Type B pancreatic cell (in vitro differentiated cells): Measurements from ENCODE around the gene GRM4. TPM values are rescaled to one million over a fixed set of nuclear protein-coding genes. Genes with fewer than 3 reads are reported as not detected.

Experiments
- DNase-seq: peaks from one replicate; pipeline ENCODE4 v3.0.0; 2021; ENCODE audit warnings: mixed read lengths; ENCODE audit not compliant: unreplicated experiment; ENCODE audit errors: extremely low spot score
- H3K27ac Mint-ChIP-seq: 2 replicates; pipeline ENCODE4 v1.8.0; 2021; ENCODE audit warnings: mild to moderate bottlenecking, mixed read lengths
- H3K27me3 Mint-ChIP-seq: 2 replicates; pipeline ENCODE4 v1.8.0; 2021; ENCODE audit warnings: mixed read lengths
- H3K36me3 Mint-ChIP-seq: 2 replicates; pipeline ENCODE4 v1.8.0; 2021; ENCODE audit warnings: mixed read lengths
- H3K4me1 Mint-ChIP-seq: one replicate; pipeline ENCODE4 v1.8.0; 2021; ENCODE audit warnings: mixed read lengths; ENCODE audit not compliant: unreplicated experiment
- H3K4me3 Mint-ChIP-seq: 2 replicates; pipeline ENCODE4 v1.8.0; 2021; ENCODE audit warnings: mild to moderate bottlenecking, mixed read lengths
- H3K9me3 Mint-ChIP-seq: 2 replicates; pipeline ENCODE4 v1.8.0; 2021; ENCODE audit warnings: mixed read lengths
- total RNA-seq: library from RNA; stranded (reverse); gene quantifications from 2 replicates; pipeline ENCODE4 v1.2.1, GENCODE V29; 2021; ENCODE audit warnings: low replicate concordance
- TF ChIP-seq, protein P1 (sequence below): fragments of 200-600 bp; sonication (generic); conservative IDR thresholded peaks from 2 replicates; pipeline ENCODE4 v1.5.0; 2021; ENCODE audit warnings: antibody characterized with exemption, mild to moderate bottlenecking

The GRM4 gene
- total RNA-seq, 1 donor from 2014 or later: 2.2 TPM

DNA sequence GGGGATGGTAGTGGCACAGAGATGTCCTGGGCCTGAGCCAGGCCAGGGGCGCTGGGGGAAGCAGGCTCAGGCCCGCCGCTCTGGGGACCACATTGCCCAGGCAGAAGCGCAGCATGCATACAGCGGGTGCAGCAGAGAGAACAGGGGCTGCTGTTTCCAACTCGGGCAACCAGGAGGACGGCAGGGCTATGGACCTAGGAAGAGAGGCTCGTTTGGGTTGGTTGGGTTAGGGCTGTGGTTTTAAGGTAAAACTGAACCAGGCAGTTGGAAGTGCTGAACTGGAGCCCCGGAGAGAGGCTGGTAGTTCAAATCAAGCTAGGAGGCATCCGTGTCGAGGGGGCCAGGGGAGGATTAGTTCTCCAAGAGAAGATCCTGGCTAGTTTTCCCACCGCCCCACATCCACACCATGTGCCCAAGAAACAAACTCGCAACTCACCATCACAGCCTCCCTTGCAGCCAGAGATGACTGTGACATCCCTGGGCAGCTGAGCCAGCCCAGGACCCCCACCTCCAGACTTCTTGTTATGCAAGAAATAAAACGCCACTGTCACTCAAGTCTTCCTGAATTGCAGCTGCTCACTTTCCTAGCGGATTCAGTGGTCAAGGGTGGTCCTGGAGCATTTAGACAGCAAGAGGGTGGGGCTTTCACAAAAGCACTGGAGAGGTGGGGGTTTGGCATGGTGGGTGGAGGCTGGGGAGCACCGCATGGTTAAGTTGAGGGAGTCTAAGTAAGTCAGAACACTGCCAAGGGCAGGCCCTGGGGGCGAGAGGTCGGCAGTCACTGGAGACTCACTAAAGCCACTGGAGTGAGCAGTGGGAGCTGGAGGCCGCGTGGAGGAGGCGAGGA lies 161.2 kb downstream of the GRM4 start:
- Mint-ChIP-seq H3K27ac (no peak overlapping the region), H3K4me3 (no peak overlapping the region), H3K27me3 (no peaks in the 10 kb centered on the region), H3K9me3 (peaks cover 3% of the 10 kb centered on the region), H3K4me1 (peaks cover 14% of the 10 kb centered on the region), H3K36me3 (no peaks in the 10 kb centered on the region)
- TF ChIP-seq, protein P1, sequence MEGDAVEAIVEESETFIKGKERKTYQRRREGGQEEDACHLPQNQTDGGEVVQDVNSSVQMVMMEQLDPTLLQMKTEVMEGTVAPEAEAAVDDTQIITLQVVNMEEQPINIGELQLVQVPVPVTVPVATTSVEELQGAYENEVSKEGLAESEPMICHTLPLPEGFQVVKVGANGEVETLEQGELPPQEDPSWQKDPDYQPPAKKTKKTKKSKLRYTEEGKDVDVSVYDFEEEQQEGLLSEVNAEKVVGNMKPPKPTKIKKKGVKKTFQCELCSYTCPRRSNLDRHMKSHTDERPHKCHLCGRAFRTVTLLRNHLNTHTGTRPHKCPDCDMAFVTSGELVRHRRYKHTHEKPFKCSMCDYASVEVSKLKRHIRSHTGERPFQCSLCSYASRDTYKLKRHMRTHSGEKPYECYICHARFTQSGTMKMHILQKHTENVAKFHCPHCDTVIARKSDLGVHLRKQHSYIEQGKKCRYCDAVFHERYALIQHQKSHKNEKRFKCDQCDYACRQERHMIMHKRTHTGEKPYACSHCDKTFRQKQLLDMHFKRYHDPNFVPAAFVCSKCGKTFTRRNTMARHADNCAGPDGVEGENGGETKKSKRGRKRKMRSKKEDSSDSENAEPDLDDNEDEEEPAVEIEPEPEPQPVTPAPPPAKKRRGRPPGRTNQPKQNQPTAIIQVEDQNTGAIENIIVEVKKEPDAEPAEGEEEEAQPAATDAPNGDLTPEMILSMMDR: no peak
- peak; percentile 50 for DNase-seq

DNA sequence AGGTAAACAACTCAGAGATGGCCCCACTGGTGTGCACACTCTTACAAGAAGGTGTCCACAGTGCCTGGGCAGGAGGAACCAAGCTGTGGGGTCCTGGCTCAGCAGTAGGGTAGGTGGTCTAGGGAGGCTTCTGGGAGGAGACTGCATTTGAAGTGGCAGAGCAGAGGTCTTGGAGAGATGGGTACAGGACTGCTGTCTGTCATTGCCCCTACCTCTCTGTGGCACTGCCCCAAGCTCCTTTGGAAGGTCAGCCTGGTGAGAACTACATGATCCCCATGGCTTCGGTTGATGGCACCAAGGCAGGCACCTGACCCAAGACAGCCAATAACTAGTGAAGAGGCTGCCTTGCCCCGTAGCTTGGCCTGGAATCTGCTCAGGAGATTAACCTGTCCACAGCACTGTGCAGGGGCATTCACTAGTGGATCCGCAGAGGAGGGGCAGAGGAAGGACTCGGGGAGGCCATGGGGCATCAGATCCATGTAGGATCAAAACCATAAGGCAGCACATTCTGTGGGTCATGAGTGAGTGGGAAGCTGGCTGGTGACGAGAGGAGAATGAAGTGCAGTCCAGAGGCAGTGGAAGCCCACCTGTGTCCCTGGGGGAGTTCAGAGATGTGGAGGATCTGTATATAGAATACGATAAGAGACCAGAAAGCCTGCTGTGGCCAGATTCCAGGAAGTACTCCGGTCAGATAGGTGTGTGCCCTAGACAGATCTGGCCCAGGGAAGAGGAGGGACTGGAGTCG lies 162.0 kb downstream of the GRM4 start:
- no peak overlapping the region for H3K4me3 Mint-ChIP-seq
- no peak overlapping the region for H3K27ac Mint-ChIP-seq
- H3K36me3 Mint-ChIP-seq: no peaks in the 10 kb centered on the region
- peaks cover 14% of the 10 kb centered on the region for H3K4me1 Mint-ChIP-seq
- peak; percentile 42 for DNase-seq
- peaks cover 3% of the 10 kb centered on the region for H3K9me3 Mint-ChIP-seq
- H3K27me3 Mint-ChIP-seq: peaks cover 6% of the 10 kb centered on the region
- TF ChIP-seq, protein P1: no peak

DNA sequence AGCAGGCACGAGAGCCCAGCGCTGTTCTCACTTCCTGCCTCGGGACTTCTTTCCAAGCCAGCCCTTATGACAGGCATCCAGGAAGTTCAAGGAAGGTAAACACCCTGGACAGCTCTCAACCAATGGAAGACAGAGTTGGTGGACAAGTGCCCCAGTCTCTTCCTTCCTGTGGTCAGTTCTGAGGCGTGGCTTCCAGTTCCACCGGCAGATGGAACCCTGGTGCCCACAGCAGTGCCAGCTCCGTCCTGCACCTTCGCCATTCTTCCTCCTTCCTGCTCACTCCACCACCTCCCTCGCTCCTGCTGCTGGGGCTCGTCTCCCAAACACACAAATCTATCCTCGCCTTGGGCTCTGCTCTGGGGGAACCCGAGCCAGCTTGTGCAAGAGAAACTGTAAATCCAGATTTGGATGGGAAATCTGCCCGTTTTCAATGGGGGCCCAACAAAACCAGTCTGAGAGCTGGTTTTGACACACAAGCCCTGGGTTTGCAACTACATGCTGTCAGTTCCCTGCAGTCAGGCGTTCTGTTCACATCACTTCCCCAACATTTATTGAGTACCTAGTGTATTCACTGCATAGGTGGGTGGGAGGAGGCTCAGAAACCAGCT lies 162.7 kb downstream of the GRM4 start:
- DNase-seq: peak; percentile 58
- no peaks in the 10 kb centered on the region for H3K36me3 Mint-ChIP-seq
- TF ChIP-seq, protein P1: no peak

DNA sequence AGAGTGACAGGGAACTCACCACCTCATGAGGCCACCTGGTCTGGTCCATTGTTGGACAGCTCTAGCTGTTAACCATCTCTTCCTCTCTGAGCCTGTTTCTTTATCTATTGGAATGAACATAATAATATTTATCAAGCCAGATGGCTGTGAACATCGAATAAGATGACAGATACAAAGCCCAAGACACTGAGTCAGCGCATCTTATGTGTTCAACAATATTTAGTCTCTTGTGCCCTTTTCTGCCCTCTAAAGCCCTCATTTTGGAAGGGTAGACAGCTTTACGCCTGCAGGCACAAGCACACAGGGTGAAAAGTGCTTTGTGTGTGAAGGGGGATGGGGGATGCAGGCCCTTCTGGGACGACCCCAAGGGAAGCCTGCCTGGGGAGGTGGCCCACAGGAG lies 164.0 kb downstream of the GRM4 start:
- TF ChIP-seq, protein P1: no peak
- no peak overlapping the region for H3K27ac Mint-ChIP-seq
- no peak overlapping the region for H3K4me3 Mint-ChIP-seq
- peaks cover 19% of the 10 kb centered on the region for H3K27me3 Mint-ChIP-seq
- peaks cover 3% of the 10 kb centered on the region for H3K9me3 Mint-ChIP-seq
- DNase-seq: no peak
- H3K4me1 Mint-ChIP-seq: peaks cover 11% of the 10 kb centered on the region
- no peaks in the 10 kb centered on the region for H3K36me3 Mint-ChIP-seq

More for the DNA sequence above, 162.7 kb downstream of the GRM4 start:
- Mint-ChIP-seq H3K4me3 (no peak overlapping the region), H3K9me3 (peaks cover 3% of the 10 kb centered on the region), H3K27ac (no peak overlapping the region), H3K27me3 (peaks cover 8% of the 10 kb centered on the region), H3K4me1 (peaks cover 11% of the 10 kb centered on the region)

DNA sequence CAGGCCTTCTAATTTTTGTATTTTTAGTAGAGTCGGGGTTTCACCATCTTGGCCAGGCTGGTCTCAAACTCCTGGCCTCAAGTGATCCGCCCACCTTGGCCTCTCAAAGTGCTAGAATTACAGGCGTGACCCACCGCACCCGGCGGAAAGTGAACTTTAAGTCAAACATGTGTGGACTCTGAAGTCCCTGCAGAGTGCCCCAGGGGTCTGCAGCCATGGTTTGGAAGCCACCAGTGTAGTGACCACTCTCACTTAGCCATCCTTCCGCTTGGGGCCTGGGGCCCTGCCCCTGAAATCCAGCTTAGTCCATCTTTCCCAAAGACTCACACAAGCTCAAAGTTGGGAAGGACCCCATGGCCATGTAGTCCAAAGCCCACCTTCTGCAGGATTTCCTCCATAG lies 164.5 kb downstream of the GRM4 start:
- no peak overlapping the region for H3K27ac Mint-ChIP-seq

More for the DNA sequence above, 164.5 kb downstream of the GRM4 start:
- peak; percentile 62 for DNase-seq
- peaks cover 23% of the 10 kb centered on the region for H3K27me3 Mint-ChIP-seq
- H3K4me3 Mint-ChIP-seq: no peak overlapping the region
- no peaks in the 10 kb centered on the region for H3K36me3 Mint-ChIP-seq
- H3K9me3 Mint-ChIP-seq: peaks cover under 1% of the 10 kb centered on the region
- H3K4me1 Mint-ChIP-seq: peaks cover 15% of the 10 kb centered on the region
- TF ChIP-seq, protein P1: no peak
